Cortex of kidney (tissue), 1 donor: ENCODE measurements around the gene TNKS2.
"Not testable (repeated sequence)": the region's sequence is repeated elsewhere in the genome, so short reads cannot be mapped to it uniquely, and the experiment has no call there.

Source experiments
- DNase-seq: peaks from one replicate; lab custom pipeline; 2025; lab: John Stamatoyannopoulos, UW

TNKS2 gene

GRCh38 chr10:91797874-91798648, at the start of gene TNKS2:
Gene TNKS2 (plus strand): TSS chr10:91798426. CDS start chr10:91798691, 265 bp downstream.
- peak; percentile 65 for DNase-seq

GRCh38 chr10:91749592-91749991, 48.6 kb upstream of the TNKS2 start:
- not testable (repeated sequence) for DNase-seq

- DNase-seq: no peak
These were observed 41.9 kb upstream of the TNKS2 start for GRCh38 chr10:91756286-91756685.

- no peak for DNase-seq
These were observed 39.7 kb upstream of the TNKS2 start for GRCh38 chr10:91758303-91759146.

GRCh38 chr10:91759581-91759986, 38.6 kb upstream of the TNKS2 start:
- DNase-seq: no peak

- no peak for DNase-seq
These were observed 36.5 kb upstream of the TNKS2 start for GRCh38 chr10:91761721-91762120.

- no peak for DNase-seq
These were observed 35.3 kb upstream of the TNKS2 start for GRCh38 chr10:91762878-91763277.

GRCh38 chr10:91766676-91767075, 31.6 kb upstream of the TNKS2 start:
- no peak for DNase-seq

- DNase-seq: no peak
These were observed 30.1 kb upstream of the TNKS2 start for GRCh38 chr10:91768123-91768522.

GRCh38 chr10:91771907-91772306, 26.3 kb upstream of the TNKS2 start:
- DNase-seq: no peak

GRCh38 chr10:91772461-91772860, 25.8 kb upstream of the TNKS2 start:
- DNase-seq: no peak

- DNase-seq: no peak
These were observed 25.4 kb upstream of the TNKS2 start for GRCh38 chr10:91772869-91773268.

- DNase-seq: no peak
These were observed 23.7 kb upstream of the TNKS2 start for GRCh38 chr10:91774571-91774970.

GRCh38 chr10:91775731-91776130, 22.5 kb upstream of the TNKS2 start:
- DNase-seq: no peak

- no peak for DNase-seq
These were observed 22.0 kb upstream of the TNKS2 start for GRCh38 chr10:91776266-91776665.

GRCh38 chr10:91778485-91778884, 19.7 kb upstream of the TNKS2 start:
- DNase-seq: no peak

GRCh38 chr10:91779011-91779605, 19.1 kb upstream of the TNKS2 start:
- no peak for DNase-seq

GRCh38 chr10:91782539-91782938, 15.7 kb upstream of the TNKS2 start:
- no peak for DNase-seq

- no peak for DNase-seq
These were observed 12.4 kb upstream of the TNKS2 start for GRCh38 chr10:91785830-91786229.

GRCh38 chr10:91787258-91787657, 11.0 kb upstream of the TNKS2 start:
- DNase-seq: no peak

- no peak for DNase-seq
These were observed 10.4 kb upstream of the TNKS2 start for GRCh38 chr10:91787810-91788209.

- DNase-seq: no peak
These were observed 9.7 kb upstream of the TNKS2 start for GRCh38 chr10:91788527-91788926.
